Neural cell (in vitro differentiated cells): ENCODE data around the gene BICDL1. TPM values are rescaled to one million over a fixed set of nuclear protein-coding genes. Genes with fewer than 3 reads are reported as not detected.
"Not testable (repeated sequence)": the region's sequence is repeated elsewhere in the genome, so short reads cannot be mapped to it uniquely, and the experiment has no call there.

Experiments
- H2AFZ ChIP-seq: fragments of 200-600, 300-800 bp; sonication (generic), shearing (Covaris generic); 2 replicates; pipeline ENCODE4 v1.6.0; 2014; ENCODE audit warnings: low read depth, mild to moderate bottlenecking, antibody characterized with exemption, low read length, moderate library complexity
- H3F3A ChIP-seq: fragments of 200-600 bp; shearing (Covaris generic); 2 replicates; pipeline ENCODE4 v1.6.1; 2016; ENCODE audit warnings: mild to moderate bottlenecking, moderate library complexity, mixed read lengths, antibody characterized with exemption, low read length; ENCODE audit not compliant: insufficient read depth, poor library complexity, severe bottlenecking
- H3K27ac ChIP-seq: fragments of 200-600, 300-800 bp; sonication (generic), shearing (Covaris generic); 2 replicates; pipeline ENCODE4 v1.5.1; 2014; ENCODE audit warnings: mild to moderate bottlenecking, low read length, moderate library complexity
- H3K27me3 ChIP-seq: fragments of 300-800, 200-600 bp; sonication (generic), shearing (Covaris generic); 2 replicates; pipeline ENCODE4 v1.6.0; 2014; ENCODE audit warnings: mild to moderate bottlenecking, low read depth, low read length, moderate library complexity; ENCODE audit not compliant: insufficient read depth
- H3K36me3 ChIP-seq: fragments of 300-800, 200-600 bp; sonication (generic), shearing (Covaris generic); 2 replicates; pipeline ENCODE4 v1.5.1; 2014; ENCODE audit warnings: mild to moderate bottlenecking, antibody characterized with exemption, low read length, moderate library complexity; ENCODE audit not compliant: insufficient read depth
- H3K4me2 ChIP-seq: fragments of 300-800, 200-600 bp; sonication (generic), shearing (Covaris generic); 2 replicates; pipeline ENCODE4 v1.6.0; 2014; ENCODE audit warnings: mild to moderate bottlenecking, low read length
- H3K4me3 ChIP-seq: fragments of 300-800, 200-600 bp; sonication (generic), shearing (Covaris generic); 2 replicates; pipeline ENCODE4 v1.5.1; 2014; ENCODE audit warnings: mild to moderate bottlenecking, low read length, moderate library complexity
- H3K79me2 ChIP-seq: fragments of 200-600 bp; shearing (Covaris generic); replicated peaks from 2 replicates; pipeline ENCODE4 v1.6.0; 2014; ENCODE audit warnings: mild to moderate bottlenecking, low read length, moderate library complexity; ENCODE audit not compliant: insufficient read depth
- H3K9ac ChIP-seq: fragments of 300-800, 200-600 bp; sonication (generic), shearing (Covaris generic); 2 replicates; pipeline ENCODE4 v1.6.1; 2016; ENCODE audit warnings: mild to moderate bottlenecking, low read length, mixed read lengths
- H3K9me2 ChIP-seq: fragments of 200-600 bp; shearing (Covaris generic); 2 replicates; pipeline ENCODE4 v1.6.1; 2016; ENCODE audit warnings: mild to moderate bottlenecking, low read length, mixed read lengths; ENCODE audit not compliant: insufficient read depth
- H3K9me3 ChIP-seq: fragments of 200-600, 300-800 bp; sonication (generic), shearing (Covaris generic); 2 replicates; pipeline ENCODE4 v1.6.1; 2016; ENCODE audit warnings: mild to moderate bottlenecking, mixed run types, low read length, moderate library complexity, mixed read lengths
- H4K20me1 ChIP-seq: fragments of 200-600 bp; shearing (Covaris generic); 2 replicates; pipeline ENCODE4 v1.6.1; 2016; ENCODE audit warnings: mild to moderate bottlenecking, mixed run types; ENCODE audit not compliant: insufficient read depth
- EP300 ChIP-seq: fragments of 450-650 bp; conservative IDR thresholded peaks from 2 replicates; pipeline ENCODE4 v1.6.1; 2014; ENCODE audit warnings: antibody characterized with exemption, mild to moderate bottlenecking, moderate library complexity; ENCODE audit not compliant: poor library complexity, severe bottlenecking
- EZH2 ChIP-seq: fragments of 200-600, 300-800 bp; shearing (Covaris generic), sonication (generic); IDR thresholded peaks from 2 replicates; pipeline ENCODE4 v1.6.1; 2014; ENCODE audit warnings: antibody characterized with exemption, low read length, borderline replicate concordance, mild to moderate bottlenecking; ENCODE audit not compliant: insufficient read depth, poor library complexity, severe bottlenecking
- MXI1 ChIP-seq: fragments of 450-650 bp; conservative IDR thresholded peaks from 2 replicates; pipeline ENCODE4 v1.6.1; 2014; ENCODE audit warnings: antibody characterized with exemption, mild to moderate bottlenecking; ENCODE audit not compliant: poor library complexity, severe bottlenecking
- POLR2AphosphoS5 ChIP-seq: IDR thresholded peaks from 2 replicates; pipeline ENCODE4 v1.6.1; 2012
- RAD21 ChIP-seq: fragments of 450-650 bp; conservative IDR thresholded peaks from 2 replicates; pipeline ENCODE4 v1.6.1; 2014; ENCODE audit warnings: antibody characterized with exemption, mild to moderate bottlenecking, moderate library complexity
- SMC3 ChIP-seq: fragments of 450-650 bp; conservative IDR thresholded peaks from 2 replicates; pipeline ENCODE4 v1.6.1; 2014; ENCODE audit warnings: antibody characterized with exemption, mild to moderate bottlenecking, moderate library complexity; ENCODE audit not compliant: poor library complexity
- TAF1 ChIP-seq: IDR thresholded peaks from 2 replicates; pipeline ENCODE4 v1.6.1; 2012; ENCODE audit warnings: low read depth
- polyA plus RNA-seq: library from polyadenylated mRNA; depleted of rRNA; stranded (reverse); fragments of >200 nt; gene quantifications from 2 replicates; pipeline ENCODE4 v1.2.3, GENCODE V29; 2014
- TF ChIP-seq, protein P1 (sequence below): IDR thresholded peaks from 2 replicates; pipeline ENCODE4 v1.6.1; 2012; ENCODE audit warnings: borderline replicate concordance
- TF ChIP-seq, protein P2 (sequence below): fragments of 450-650 bp; IDR thresholded peaks from 2 replicates; pipeline ENCODE4 v1.5.1; 2014; ENCODE audit warnings: antibody characterized with exemption, mild to moderate bottlenecking, moderate library complexity; ENCODE audit not compliant: poor library complexity, severe bottlenecking

The BICDL1 gene
- polyA plus RNA-seq, 1 donor from 2014 or later: 136 TPM

DNA sequence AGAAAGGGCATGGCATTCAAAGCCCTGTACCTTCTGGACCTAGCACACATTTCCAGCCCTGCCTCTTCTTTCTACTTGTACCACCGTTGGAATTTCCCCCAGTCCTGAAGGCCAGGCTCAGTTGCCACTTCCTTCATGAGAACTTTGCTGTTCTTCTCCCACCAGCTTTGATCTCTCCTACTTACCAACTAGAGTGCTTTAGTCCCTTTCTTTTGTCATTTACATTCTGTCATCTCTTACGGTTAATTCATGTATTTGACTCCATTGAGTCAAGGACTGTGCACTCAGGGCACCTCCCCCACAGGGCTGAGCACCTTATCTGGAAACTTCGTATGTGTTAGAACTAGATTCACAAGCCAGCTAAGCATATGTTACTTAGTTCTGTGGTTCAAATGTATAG lies 26.3 kb downstream of the BICDL1 start:
- Histone ChIP-seq H4K20me1 (no peaks in the 10 kb centered on the region), H3K9me3 (no peaks in the 10 kb centered on the region), H2AFZ (no peak overlapping the region)

DNA sequence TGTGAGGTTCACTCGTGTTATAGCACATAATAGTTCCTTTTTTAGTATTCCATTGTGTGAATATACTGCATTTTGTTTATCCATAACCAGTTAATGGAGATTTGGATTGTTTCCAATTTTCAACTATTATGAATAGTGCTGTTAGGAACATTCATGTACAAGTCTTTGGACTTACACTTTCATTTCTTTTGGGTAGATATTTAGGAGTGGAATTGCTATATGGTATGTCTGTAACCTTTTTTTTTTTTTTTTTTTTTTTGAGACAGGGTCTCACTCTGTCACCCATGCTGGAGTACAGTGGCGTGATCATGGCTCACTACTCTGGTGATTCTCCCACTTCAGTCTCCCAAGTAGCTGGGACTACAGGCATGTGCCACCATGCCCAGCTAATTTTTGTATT lies 27.2 kb downstream of the BICDL1 start:
- not testable (repeated sequence) for H3K9me3 ChIP-seq

More for the DNA sequence above, 26.3 kb downstream of the BICDL1 start:
- H3K9me2 ChIP-seq: no peaks in the 10 kb centered on the region
- peaks cover 3% of the 10 kb centered on the region for H3F3A ChIP-seq
- TF ChIP-seq POLR2AphosphoS5: no peak
- TF ChIP-seq RAD21: no peak
- TF ChIP-seq MXI1: no peak
- TF ChIP-seq, protein P1, sequence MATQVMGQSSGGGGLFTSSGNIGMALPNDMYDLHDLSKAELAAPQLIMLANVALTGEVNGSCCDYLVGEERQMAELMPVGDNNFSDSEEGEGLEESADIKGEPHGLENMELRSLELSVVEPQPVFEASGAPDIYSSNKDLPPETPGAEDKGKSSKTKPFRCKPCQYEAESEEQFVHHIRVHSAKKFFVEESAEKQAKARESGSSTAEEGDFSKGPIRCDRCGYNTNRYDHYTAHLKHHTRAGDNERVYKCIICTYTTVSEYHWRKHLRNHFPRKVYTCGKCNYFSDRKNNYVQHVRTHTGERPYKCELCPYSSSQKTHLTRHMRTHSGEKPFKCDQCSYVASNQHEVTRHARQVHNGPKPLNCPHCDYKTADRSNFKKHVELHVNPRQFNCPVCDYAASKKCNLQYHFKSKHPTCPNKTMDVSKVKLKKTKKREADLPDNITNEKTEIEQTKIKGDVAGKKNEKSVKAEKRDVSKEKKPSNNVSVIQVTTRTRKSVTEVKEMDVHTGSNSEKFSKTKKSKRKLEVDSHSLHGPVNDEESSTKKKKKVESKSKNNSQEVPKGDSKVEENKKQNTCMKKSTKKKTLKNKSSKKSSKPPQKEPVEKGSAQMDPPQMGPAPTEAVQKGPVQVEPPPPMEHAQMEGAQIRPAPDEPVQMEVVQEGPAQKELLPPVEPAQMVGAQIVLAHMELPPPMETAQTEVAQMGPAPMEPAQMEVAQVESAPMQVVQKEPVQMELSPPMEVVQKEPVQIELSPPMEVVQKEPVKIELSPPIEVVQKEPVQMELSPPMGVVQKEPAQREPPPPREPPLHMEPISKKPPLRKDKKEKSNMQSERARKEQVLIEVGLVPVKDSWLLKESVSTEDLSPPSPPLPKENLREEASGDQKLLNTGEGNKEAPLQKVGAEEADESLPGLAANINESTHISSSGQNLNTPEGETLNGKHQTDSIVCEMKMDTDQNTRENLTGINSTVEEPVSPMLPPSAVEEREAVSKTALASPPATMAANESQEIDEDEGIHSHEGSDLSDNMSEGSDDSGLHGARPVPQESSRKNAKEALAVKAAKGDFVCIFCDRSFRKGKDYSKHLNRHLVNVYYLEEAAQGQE: no peak
- TF ChIP-seq TAF1: no peak
- no peak for TF ChIP-seq EP300
- TF ChIP-seq EZH2: no peak
- TF ChIP-seq SMC3: no peak
- TF ChIP-seq, protein P2, sequence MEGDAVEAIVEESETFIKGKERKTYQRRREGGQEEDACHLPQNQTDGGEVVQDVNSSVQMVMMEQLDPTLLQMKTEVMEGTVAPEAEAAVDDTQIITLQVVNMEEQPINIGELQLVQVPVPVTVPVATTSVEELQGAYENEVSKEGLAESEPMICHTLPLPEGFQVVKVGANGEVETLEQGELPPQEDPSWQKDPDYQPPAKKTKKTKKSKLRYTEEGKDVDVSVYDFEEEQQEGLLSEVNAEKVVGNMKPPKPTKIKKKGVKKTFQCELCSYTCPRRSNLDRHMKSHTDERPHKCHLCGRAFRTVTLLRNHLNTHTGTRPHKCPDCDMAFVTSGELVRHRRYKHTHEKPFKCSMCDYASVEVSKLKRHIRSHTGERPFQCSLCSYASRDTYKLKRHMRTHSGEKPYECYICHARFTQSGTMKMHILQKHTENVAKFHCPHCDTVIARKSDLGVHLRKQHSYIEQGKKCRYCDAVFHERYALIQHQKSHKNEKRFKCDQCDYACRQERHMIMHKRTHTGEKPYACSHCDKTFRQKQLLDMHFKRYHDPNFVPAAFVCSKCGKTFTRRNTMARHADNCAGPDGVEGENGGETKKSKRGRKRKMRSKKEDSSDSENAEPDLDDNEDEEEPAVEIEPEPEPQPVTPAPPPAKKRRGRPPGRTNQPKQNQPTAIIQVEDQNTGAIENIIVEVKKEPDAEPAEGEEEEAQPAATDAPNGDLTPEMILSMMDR: no peak
- H3K27ac ChIP-seq: no peak overlapping the region
- no peak overlapping the region for H3K9ac ChIP-seq
- peaks cover 8% of the 10 kb centered on the region for H3K79me2 ChIP-seq
- H3K4me3 ChIP-seq: no peak overlapping the region
- H3K27me3 ChIP-seq: no peaks in the 10 kb centered on the region
- H3K36me3 ChIP-seq: no peaks in the 10 kb centered on the region
- H3K4me2 ChIP-seq: no peak overlapping the region

DNA sequence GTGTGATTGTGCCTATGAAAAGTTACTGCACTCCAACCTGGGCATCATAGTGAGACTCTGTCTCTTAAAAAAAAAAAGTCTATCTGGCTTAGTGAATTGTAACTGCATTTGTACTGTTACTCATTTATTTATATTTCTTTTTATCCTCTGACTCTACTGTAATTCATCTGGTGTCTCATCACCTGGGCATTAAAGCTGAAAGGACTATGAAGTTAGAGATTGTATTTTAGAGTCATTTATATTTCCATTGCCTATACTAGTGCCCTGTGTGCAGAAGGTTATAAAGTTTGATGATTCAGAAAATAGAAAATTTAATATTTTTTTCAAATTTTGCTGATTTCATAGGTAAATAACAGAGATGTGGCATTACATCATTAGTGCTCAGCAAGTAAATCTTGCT lies 30.2 kb downstream of the BICDL1 start:
- TF ChIP-seq EZH2 (no peak), SMC3 (no peak), EP300 (no peak), MXI1 (no peak), POLR2AphosphoS5 (no peak), RAD21 (no peak), TAF1 (no peak)
- TF ChIP-seq, protein P1: no peak
- TF ChIP-seq, protein P2: no peak
- Histone ChIP-seq H3K79me2 (peaks cover 3% of the 10 kb centered on the region), H2AFZ (no peak overlapping the region), H3K9ac (no peak overlapping the region), H3K4me3 (no peak overlapping the region), H3K4me2 (no peak overlapping the region), H3F3A (no peaks in the 10 kb centered on the region), H3K9me3 (no peaks in the 10 kb centered on the region), H3K27ac (no peak overlapping the region), H3K27me3 (no peaks in the 10 kb centered on the region), H4K20me1 (no peaks in the 10 kb centered on the region), H3K9me2 (no peaks in the 10 kb centered on the region), H3K36me3 (no peaks in the 10 kb centered on the region)

More for the DNA sequence above, 27.2 kb downstream of the BICDL1 start:
- not testable (repeated sequence) for H3K79me2 ChIP-seq, H3K9me2 ChIP-seq, H2AFZ ChIP-seq, H3F3A ChIP-seq, H4K20me1 ChIP-seq, H3K27ac ChIP-seq, H3K9ac ChIP-seq, H3K27me3 ChIP-seq, H3K4me2 ChIP-seq, H3K4me3 ChIP-seq, H3K36me3 ChIP-seq
